PC-9 (cell line): ENCODE data around the gene NLGN1.

Experiments
- CTCF ChIP-seq: fragments of 200-600 bp; sonication (generic); conservative IDR thresholded peaks from 2 replicates; pipeline ENCODE4 v1.6.1; 2017; ENCODE audit warnings: mixed run types, antibody characterized with exemption, mild to moderate bottlenecking, moderate library complexity
- EZH2 ChIP-seq: fragments of 200-600 bp; sonication (generic); IDR thresholded peaks from 2 replicates; pipeline ENCODE4 v1.8.0; 2017; ENCODE audit warnings: antibody characterized with exemption, low read depth

- TF ChIP-seq CTCF = no peak
- no peak for TF ChIP-seq EZH2
Observed at GRCh38 chr3:173676094-173676493, 278.6 kb downstream of the NLGN1 start.
